HG02852 (cell line): ENCODE data around the gene DTX4.
A peak's percentile ranks its signal among the peaks of the same experiment; 100 is the strongest.
"Not testable (repeated sequence)": the region's sequence is repeated elsewhere in the genome, so short reads cannot be mapped to it uniquely, and the experiment has no call there.

Experiments
- ATAC-seq: cut with Tn5 transposase; IDR thresholded peaks from one replicate; pipeline ENCODE4 v1.9.1; 2021; ENCODE audit warnings: mild to moderate bottlenecking, moderate library complexity; ENCODE audit not compliant: unreplicated experiment

DTX4 gene

DNA sequence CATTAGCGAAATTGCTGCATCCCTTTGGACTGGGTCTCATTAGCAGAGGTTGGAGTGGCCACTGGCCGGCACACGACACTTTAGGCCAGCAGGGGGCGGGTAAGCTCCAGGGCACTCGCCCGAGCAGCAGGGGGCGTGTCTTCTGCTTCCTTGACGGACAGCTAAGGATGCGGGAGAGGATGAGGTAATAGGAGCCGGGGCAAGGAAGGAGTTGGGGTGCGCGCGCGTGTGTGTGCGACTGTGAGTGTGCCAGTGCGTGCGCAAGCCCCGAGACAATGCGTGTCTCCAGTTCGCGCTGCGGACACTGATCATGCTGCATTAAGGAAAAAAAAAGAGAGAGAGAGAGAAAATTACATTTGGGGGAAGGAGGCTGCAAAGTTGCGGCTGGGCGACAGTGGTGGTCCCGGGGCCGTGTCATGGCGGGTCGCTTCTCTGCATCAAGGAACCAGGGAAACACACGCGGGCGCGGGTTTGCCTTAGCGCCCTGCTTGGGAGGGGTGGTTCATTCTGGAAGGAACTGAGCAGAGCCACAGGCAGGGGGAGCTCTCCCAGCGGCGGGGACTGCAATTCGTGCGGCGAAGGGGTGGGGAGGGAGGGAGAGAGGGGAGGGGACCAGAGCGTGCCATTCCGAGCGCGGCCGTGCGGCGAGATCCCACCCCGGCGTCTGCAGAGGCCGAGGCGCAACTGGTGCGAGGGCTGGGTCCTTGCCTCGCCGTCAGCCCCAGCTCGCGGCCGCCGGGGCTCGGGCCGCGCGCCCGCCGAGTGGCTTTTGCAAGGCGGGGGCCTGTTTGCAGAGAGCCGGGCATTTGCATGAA, at the start of gene DTX4:
TSS of gene DTX4 (plus strand) at position 625 of the 815 bp plus-strand sequence. CDS start 464 bp downstream, outside the sequence.
- peak; percentile 73 for ATAC-seq

DNA sequence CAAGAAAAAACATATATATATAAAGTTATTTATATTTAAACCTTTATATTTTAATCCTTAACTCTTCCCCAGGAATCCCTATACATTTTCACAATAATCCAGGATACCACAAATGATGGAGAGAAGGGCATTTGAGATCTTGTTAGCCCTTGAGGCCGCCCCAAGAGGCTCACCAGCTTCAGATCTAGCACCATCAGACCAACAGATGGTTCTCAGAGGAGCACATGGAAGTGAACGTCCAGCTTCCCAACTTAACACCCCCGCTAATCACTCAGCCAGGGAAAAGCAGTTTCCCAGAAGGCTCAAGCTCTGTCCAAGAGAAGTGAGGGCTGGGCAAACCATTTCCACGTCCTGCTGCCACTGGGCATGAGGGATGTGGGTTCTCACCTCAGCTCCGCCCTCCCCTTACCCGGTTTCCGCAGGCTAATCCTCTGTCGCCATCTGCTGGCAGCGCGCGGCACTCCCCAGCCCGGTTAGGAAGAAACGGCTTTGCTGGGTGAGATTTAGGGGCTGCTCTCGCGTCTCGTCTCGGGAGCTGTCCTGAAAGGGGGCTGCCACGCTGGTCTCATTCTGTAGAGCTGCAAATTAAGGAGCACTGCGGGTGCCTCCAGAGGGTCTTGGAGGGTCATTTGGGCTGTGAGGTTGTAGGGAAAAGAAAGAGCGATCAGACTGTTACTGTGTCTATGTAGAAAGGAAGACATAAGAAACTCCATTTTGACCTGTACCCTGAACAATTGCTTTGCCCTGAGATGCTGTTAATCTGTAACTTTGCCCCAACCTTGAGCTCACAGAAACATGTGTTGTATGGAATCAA, 36.1 kb upstream of the DTX4 start:
- ATAC-seq, result peak; percentile 98

DNA sequence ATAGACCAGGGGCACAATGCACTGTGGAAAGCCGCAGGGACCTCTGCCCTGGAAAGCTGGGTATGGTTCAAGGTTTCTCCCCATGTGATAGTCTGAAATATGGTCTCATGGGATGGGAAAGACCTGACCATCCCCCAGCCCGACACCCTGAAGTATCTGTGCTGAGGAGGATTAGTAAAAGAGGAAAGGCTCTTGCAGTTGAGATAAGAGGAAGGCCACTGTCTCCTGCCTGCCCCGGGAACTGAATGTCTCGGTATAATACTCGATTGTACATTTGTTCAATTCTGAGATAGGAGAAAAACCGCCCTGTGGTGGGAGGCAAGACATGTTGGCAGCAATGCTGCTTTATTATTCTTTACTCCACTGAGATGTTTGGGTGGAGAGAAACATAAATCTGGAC, 35.4 kb upstream of the DTX4 start:
- not testable (repeated sequence) for ATAC-seq

DNA sequence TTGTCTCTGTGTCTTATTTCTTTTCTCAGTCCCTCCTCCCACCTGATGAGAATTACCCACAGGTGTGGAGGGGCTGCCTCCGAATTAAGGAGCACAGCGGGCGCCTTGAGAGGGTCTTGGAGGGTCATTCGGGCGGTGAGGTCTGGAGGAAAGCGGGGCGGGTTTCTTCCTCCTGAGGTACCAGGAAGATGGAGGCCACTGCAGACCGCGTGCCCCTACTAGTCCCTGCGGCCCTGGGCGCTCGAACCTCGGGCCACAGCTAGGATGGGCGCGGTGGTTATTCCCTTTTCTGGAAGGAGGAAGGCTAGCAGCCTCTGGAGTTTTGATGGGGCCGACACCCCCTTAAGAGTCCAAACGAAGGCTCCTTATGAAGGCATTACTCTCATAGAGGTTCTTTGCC, 34.7 kb upstream of the DTX4 start:
- ATAC-seq, result no peak

DNA sequence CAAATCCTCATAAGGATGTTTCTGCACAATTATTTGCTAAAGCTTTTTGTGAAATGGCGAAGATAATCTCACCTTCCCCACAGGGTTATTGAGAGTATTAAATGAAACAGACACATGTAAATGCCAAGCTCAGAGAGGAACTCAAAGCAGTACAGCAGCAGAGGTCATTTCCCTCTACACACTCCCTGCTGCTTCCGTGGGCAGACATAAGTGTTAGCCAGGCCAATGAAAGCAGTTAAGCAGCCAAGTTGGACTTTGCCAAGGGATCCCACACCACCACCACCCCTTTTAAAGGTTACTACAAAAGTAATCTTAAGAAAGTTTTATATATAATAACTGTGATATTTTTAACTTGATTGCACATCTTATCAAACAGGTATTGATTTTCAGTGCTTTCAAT, 33.3 kb upstream of the DTX4 start:
- ATAC-seq, result no peak

DNA sequence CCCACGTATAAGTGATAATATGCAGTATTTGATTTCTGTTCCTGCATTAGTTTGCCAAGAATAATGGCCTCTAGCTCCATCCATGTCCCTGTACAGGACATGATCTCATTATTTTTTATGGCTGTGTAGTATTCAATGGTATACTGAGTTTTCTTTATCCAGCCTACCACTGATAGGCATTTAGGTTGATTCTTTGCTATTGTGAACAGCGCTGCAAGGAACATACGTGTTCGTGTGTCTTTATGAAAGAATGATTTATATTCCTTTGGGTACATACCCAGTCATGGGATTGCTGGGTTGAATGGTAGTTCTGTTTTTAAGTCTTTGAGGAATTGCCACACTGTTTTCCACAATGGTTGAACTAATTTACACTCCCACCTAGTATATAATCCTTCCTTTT, 30.7 kb upstream of the DTX4 start:
- ATAC-seq, result no peak

DNA sequence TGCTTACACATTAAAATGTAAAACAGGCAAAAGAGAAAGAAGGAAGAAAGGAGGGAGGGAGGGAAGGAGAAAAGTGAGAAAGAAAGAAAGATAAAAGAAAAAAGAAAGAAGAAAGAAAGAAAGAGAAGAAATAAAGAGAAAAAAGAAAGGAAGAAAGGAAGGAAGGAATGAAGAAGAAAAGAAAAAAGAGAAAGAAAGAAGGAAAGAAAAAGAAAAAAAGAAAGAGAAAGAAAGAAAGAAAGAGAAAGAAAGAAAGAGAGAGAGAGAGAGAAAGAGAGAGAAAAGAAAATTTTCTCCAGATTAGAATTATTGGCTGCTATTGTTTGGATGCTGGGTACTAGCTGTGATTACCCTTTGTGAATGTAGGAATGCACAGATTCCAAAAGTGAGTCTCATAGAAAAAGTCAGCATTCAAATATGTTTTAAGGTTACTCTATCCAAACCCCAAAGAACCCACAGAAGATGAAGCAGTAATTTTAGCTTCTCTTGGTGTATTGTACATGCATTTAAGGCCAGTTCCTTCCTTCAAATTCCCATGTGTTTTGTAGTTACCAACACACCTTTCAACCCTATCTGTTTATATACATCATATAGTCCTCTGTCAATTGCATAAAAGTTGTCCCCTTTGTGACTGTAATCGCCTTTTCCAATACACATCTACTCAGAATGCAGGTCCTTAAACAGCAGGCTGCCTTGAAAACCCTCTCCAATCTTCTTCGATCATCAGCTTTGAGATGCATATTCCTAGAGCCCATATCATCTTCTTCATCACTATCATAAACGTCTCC, 30.1 kb upstream of the DTX4 start:
- no peak for ATAC-seq

DNA sequence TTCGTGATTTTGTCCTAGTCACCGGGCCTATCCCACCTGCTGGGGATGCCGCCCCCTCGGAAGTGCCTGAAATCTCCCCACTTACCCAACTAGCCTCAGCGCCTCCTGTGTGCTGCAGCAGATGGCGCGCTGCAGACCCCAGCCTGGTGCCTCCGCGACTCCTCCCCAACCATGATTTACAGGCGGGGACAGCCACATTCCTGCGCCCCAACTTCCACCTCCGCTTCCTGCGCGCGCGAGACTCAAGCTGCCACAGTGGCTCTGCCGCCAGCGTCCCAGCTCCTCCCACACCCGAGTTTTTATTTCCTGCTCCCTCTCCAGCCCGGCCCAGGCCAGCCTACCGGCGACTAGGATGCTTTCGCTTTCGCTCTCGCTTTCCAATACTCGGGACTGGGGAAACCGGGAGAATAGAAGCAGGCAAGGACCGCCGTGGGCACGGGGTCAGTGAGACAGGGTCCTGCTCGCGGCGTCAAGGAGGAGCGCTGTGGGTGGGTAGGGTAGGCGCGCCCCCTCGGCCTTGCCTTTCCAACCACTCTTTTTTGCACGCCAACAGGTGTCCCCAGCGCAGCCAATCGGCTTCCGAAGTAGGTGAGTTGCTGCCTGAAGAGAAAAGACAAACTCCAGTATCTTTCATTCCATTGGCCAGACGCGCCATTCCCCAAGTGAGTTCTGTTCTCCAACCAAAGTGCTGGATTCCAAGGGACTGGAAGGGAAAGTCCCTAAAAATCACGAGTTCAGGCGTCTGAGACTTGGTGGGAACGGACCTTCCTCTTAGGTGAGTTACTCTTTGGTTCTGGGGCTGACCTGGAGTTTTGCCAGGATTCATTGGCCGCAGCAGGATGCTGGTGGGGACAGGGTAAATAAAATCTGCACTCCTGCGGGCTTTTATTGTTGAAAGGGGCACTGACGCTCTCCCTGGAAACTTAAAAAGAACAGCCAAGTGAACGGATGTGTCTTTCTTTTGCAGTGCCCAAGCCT, 29.1 kb upstream of the DTX4 start, which contains the start of gene FAM111A:
TSS of gene FAM111A (plus strand) at position 327 of the 978 bp plus-strand sequence. CDS start 6,017 bp downstream, outside the sequence.
- peak; percentile 79 for ATAC-seq

DNA sequence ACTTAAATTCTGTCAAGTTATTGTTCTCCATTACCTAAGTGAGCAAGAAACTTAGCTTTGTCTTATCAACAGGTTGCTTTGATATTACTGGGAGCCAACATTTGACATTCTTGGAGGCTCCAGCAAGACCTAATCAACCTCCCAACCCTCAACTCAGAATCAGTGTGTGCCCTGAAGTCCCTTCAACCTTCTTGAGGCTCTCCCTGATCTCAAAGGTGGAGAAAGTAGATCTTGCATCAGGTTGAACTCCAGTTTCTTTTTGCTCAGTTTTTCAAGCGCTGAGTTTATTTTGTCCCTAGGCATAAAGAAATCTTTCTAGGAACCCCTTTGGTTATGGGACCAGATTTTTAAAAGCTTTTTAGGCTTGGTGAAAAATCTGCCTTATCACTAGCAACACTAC, 27.8 kb upstream of the DTX4 start:
- no peak for ATAC-seq

DNA sequence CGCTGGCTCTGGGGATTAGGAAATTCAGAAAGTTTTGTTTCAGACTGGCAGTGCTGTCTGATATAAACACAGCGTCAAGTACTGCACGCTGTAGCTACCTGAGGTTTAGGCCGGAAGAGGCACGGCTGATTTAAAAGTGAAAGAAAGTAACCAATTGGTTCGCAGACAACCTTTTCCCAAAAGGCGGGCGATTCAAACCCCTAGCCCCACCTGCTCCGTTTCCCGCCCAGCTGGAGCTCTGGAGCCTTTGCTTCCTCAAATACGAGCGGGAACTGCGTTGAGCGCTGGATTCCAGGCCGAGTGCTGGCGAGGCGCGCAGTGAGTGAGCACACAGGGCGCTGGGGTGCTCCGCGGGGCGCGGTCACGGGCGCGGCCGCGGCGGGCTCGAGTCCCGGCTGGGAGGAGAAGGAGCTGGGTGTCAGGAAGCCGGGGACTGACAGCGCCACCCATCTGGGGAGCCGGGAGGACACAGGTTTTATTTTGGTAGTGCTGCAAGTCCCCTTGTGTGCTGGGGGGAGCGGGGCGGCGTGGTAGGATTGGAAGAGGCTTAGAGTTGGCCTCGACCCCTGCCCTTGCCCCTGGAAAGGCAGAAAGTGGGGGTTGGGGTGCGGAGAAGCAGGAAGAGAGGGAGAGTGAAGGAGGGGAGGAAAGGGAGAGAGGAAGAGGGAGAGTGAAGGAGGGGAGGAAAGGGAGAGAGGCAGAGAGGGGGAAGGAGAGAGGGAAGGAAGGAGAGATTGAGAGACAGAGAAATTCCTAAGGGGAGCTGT, 27.2 kb upstream of the DTX4 start:
- peak; percentile 57 for ATAC-seq

DNA sequence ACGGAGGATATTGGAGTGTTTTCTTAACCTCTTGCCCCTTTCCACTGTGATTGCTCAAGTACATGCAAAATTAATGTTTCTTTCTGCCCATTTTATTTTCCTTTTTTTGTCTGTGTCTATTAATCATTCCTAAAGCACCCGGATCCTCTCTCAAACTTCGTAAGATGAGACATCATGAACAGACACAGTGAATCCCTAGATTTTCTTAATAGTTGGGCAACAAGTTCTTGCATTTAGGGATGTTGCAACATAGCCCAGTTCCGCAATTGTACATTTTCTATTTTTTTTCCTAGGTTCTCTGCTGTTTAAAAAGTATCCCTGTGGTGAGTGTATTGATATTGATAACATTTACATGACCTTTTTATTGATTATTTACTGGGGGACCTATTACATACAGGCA, 26.4 kb upstream of the DTX4 start:
- no peak for ATAC-seq

DNA sequence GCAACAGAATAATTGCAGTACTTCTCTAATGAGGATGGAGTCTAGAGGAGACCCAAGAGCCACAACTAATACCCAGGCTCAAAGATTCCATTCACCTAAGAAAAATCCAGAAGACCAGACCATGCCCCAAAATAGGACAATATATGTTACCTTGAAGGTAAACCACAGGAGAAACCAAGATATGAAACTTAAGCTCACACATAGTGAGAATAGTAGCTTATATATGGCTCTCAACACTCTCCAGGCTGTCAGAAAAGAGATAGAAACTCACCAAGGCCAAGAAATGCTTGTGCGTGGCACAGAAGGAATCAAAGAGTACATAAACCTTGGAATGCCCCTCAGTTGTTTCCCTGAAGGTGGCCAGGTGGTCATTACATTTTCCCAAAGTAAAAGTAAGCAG, 20.2 kb upstream of the DTX4 start:
- ATAC-seq, result peak; percentile 70

DNA sequence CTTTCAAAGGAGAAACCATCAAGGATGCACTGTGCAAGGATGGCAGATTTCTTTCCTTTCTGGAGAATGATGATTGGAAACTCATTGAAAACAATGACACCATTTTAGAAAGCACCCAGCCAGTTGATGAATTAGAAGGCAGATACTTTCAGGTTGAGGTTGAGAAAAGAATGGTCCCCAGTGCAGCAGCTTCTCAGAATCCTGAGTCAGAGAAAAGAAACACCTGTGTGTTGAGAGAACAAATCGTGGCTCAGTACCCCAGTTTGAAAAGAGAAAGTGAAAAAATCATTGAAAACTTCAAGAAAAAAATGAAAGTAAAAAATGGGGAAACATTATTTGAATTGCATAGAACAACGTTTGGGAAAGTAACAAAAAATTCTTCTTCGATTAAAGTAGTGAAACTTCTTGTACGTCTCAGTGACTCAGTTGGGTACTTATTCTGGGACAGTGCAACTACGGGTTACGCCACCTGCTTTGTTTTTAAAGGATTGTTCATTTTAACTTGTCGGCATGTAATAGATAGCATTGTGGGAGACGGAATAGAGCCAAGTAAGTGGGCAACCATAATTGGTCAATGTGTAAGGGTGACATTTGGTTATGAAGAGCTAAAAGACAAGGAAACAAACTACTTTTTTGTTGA, 19.5 kb upstream of the DTX4 start:
- peak; percentile 80 for ATAC-seq

DNA sequence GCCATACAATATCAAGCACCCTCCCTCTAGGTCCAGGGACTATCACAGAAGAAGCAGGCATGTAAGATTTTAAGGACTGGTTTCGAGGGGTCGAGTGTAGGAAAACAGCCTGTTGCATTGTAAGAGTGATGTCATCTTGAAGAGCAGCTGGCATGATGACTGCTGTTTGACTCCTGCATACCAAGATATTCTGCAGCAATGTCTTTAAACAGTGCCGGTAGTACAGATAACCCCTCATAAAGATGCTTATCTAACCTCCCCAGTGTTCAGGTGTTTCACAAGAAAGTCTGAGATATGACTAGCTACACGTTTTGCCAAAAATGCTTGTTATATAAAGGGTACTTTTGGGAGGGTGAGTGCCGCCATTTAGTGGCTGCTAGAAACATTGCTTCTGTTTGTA, 17.3 kb upstream of the DTX4 start:
- no peak for ATAC-seq

DNA sequence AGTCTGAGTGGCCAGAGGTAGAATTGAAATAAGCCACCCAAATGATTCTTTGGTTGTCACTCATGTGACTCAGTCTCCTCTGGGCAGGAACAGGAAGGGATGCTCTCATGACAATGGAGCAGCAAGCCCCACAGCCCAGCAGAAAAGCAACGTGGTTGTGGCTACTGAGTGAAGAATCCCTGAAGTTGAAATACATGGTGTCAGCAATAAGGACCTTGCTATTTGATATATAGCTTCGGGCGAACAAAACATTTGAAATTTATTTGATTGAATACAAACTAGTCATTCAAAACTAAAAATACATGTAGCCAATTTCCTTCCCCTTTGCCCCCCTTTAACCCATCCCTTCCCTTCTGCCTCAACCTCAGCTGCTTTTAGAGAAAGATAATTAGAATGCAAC, 14.5 kb upstream of the DTX4 start:
- no peak for ATAC-seq

DNA sequence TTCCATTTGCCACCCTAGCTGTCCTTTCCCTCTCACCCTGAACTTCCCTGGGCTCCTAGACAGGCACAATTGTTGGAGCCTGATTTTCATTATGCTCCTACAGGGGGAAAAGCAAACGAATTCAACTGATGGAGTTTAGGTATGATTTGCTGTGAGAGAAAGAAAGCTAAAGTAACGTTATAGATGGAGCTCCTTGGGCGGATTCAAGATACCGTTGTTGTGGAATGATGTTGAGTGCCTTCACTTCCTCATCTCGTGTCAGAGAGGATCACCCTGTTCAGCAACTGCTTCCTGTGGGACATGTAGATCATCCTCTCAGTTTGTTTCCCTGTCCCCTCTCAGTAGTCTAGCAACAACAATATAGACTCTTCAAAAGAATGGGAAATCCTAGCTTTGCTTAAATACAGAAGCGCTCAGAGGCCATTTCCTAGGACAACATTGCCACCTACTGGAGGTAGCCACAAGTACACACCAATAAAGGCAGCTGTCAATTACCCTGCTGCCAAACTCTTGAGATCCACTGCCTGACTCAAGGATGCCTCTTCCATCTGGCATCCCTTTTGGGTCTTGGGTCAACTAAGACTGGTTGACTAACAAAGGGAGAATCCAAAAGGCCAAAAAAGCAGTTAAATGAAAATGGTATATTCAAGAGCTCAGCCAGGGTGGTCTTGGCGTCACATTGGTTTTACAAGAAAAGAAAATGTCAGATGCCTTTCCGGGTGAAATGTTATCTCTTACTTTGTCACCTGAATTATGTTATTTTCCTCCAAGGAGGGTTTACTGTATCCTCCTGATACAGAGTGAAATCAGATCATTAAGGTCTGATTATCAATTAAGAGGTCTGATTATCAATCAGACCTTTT, 13.5 kb upstream of the DTX4 start:
- peak; percentile 98 for ATAC-seq

DNA sequence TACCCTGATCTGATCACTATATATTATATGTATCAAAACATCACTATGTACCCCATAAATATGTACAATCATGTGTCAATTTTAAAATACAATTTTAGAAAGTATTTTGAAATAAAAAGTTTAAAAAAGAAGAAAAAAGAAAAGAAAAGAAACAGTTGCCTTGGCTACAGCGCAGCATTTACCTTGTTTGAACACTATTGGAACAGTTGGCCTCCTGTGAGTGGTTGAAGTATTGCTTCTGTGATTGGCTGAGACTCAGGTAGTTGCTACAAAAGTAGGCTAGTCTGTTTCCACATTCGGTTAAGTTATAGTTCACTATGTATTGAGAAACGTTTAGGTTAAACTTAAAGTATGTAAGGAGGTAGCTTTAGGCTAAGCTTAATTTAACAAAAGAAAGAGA, 7.9 kb upstream of the DTX4 start:
- no peak for ATAC-seq
